ENCODE data around the gene PLXNB3. TPM values are rescaled to one million over a fixed set of nuclear protein-coding genes. Genes with fewer than 3 reads are reported as not detected.

PLXNB3 gene
- total RNA-seq, 2 experiments from 2014 or later, result not detected

- no TSS peak for BruUV-seq (replicated peaks)
- no peak for DNase-seq (ENCODE audit: low spot score)
- intact Hi-C loops (cut with micrococcal nuclease; ENCODE audit: unreplicated experiment), result no loop called here
- Histone ChIP-seq H3K9me2 (ENCODE audit: insufficient read depth, low read length) (no peaks in the 10 kb centered on the region), H3K36me3 (ENCODE audit: insufficient read depth, low read length) (no peaks in the 10 kb centered on the region), H2AFZ (ENCODE audit: low read length) (no peak overlapping the region), H3K4me3 (ENCODE audit: low read depth, low read length, poor library complexity, severe bottlenecking) (no peak overlapping the region), H3K4me2 (ENCODE audit: low read length) (no peak overlapping the region), H3K9me3 (ENCODE audit: low read length) (no peaks in the 10 kb centered on the region), H3K4me1 (ENCODE audit: insufficient read depth, low read length, poor library complexity, severe bottlenecking) (no peaks in the 10 kb centered on the region), H3K79me2 (ENCODE audit: insufficient read depth, low read depth, low read length) (no peaks in the 10 kb centered on the region), H4K20me1 (ENCODE audit: insufficient read depth, low read length) (no peaks in the 10 kb centered on the region), H3K27ac (ENCODE audit: low read depth, low read length, poor library complexity, severe bottlenecking) (no peak overlapping the region)
- ChIA-PET CTCF (ENCODE audit: unreplicated experiment) (no interaction called here), POLR2A (no interaction called here)
- TF ChIP-seq CTCF (conservative IDR thresholded peaks at IDR 0.05; ENCODE audit: low read length) (no peak), EZH2phosphoT487 (IDR thresholded peaks at IDR 0.05; ENCODE audit: borderline replicate concordance, low read depth, low read length) (no peak)
Observed at GRCh38 chrX:153812220-153812619, 48.2 kb downstream of the PLXNB3 start.

DNA sequence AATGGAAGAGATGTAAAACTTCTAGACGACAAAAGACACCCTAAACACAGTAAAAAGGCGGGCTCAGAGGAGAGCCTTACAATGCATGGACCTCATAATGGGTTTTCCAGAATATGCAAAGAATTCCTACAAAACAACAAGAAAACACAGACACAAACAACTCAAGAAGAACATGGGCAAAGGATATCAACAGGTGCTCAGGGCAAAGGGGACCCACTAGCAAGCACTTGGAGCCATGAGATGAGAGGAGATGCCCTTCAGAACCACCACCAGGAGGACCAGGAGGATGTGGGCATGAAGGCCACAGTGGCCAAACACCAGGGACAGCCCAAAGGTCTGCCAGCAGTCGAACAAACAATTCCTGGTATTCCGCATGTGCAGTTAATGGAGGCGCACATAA lies 49.1 kb downstream of the PLXNB3 start:
- ChIA-PET CTCF (ENCODE audit: unreplicated experiment) (no interaction called here), POLR2A (interaction anchor here (0.6 kb wide), 1 partner anchor 26 kb away, joined by 3 read pairs; no protein-coding TSS in a partner anchor)
- Histone ChIP-seq H3K79me2 (ENCODE audit: insufficient read depth, low read depth, low read length) (no peaks in the 10 kb centered on the region), H2AFZ (ENCODE audit: low read length) (no peak overlapping the region), H3K4me1 (ENCODE audit: insufficient read depth, low read length, poor library complexity, severe bottlenecking) (no peaks in the 10 kb centered on the region), H3K4me3 (ENCODE audit: low read depth, low read length, poor library complexity, severe bottlenecking) (no peak overlapping the region), H3K36me3 (ENCODE audit: insufficient read depth, low read length) (no peaks in the 10 kb centered on the region), H3K4me2 (ENCODE audit: low read length) (no peak overlapping the region), H3K27ac (ENCODE audit: low read depth, low read length, poor library complexity, severe bottlenecking) (no peak overlapping the region), H3K9me3 (ENCODE audit: low read length) (no peaks in the 10 kb centered on the region), H4K20me1 (ENCODE audit: insufficient read depth, low read length) (no peaks in the 10 kb centered on the region), H3K9me2 (ENCODE audit: insufficient read depth, low read length) (no peaks in the 10 kb centered on the region)
- no TSS peak for BruUV-seq (replicated peaks)
- TF ChIP-seq CTCF (conservative IDR thresholded peaks at IDR 0.05; ENCODE audit: low read length), result no peak
- no peak for TF ChIP-seq EZH2phosphoT487 (IDR thresholded peaks at IDR 0.05; ENCODE audit: borderline replicate concordance, low read depth, low read length)
- DNase-seq (ENCODE audit: low spot score), result no peak
- intact Hi-C loops (cut with micrococcal nuclease; ENCODE audit: unreplicated experiment), result no loop called here

- ChIA-PET POLR2A (no interaction called here), CTCF (ENCODE audit: unreplicated experiment) (no interaction called here)
- H3K4me1 ChIP-seq (ENCODE audit: insufficient read depth, low read length, poor library complexity, severe bottlenecking), result no peaks in the 10 kb centered on the region
- H3K27ac ChIP-seq (ENCODE audit: low read depth, low read length, poor library complexity, severe bottlenecking), result no peak overlapping the region
- TF ChIP-seq EZH2phosphoT487 (IDR thresholded peaks at IDR 0.05; ENCODE audit: borderline replicate concordance, low read depth, low read length) (no peak), CTCF (conservative IDR thresholded peaks at IDR 0.05; ENCODE audit: low read length) (no peak)
- no peak overlapping the region for H3K4me3 ChIP-seq (ENCODE audit: low read depth, low read length, poor library complexity, severe bottlenecking)
- no peak overlapping the region for H3K4me2 ChIP-seq (ENCODE audit: low read length)
- H3K36me3 ChIP-seq (ENCODE audit: insufficient read depth, low read length), result no peaks in the 10 kb centered on the region
- no peaks in the 10 kb centered on the region for H3K9me2 ChIP-seq (ENCODE audit: insufficient read depth, low read length)
- H4K20me1 ChIP-seq (ENCODE audit: insufficient read depth, low read length), result no peaks in the 10 kb centered on the region
- BruUV-seq (replicated peaks), result no TSS peak
- H3K9me3 ChIP-seq (ENCODE audit: low read length), result no peaks in the 10 kb centered on the region
- H2AFZ ChIP-seq (ENCODE audit: low read length), result no peak overlapping the region
- H3K79me2 ChIP-seq (ENCODE audit: insufficient read depth, low read depth, low read length), result no peaks in the 10 kb centered on the region
- DNase-seq (ENCODE audit: low spot score), result no peak
- intact Hi-C loops (cut with micrococcal nuclease; ENCODE audit: unreplicated experiment), result no loop called here
Observed at GRCh38 chrX:153814591-153815315, 50.7 kb downstream of the PLXNB3 start.

Data from OCI-LY7 (cell line).